Measurements from ENCODE around the gene ZC3H7B. TPM values are rescaled to one million over a fixed set of nuclear protein-coding genes. Genes with fewer than 3 reads are reported as not detected.
A peak's percentile ranks its signal among the peaks of the same experiment; 100 is the strongest.

ZC3H7B gene
- total RNA-seq, 1 donor from 2014 or later: 58.2 TPM

DNA sequence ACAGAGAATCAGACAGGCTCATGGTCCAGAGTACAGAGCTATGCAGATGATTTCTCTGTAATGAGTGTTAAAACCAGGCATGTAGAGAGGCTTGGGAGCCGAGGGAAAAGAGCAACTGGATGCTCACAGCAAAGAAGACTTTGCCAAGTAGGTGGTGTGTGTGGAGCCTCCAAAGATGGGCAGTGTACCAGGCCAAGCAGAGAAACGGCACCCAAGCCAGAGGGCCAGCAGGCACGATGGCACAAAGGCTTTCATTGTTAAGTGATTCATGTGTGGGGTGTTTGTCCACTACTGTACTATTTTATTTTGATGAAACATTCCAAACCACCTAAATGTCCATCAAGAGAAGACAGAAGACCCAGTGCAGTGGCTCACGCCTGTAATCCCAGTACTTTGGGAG is 26.5 kb upstream of the ZC3H7B start:
- ChIA-PET POLR2A (no interaction called here), CTCF (interaction anchor here (1.5 kb wide), 1 partner anchor 26 kb away, joined by 4 read pairs; the partner anchor contains the start of gene ZC3H7B)
- H3K9me3 Mint-ChIP-seq: no peaks in the 10 kb centered on the region
- ATAC-seq (ENCODE audit: low read depth) (no peak), DNase-seq (no peak)
- no peak overlapping the region for H3K27ac Mint-ChIP-seq
- no peaks in the 10 kb centered on the region for H3K4me1 Mint-ChIP-seq
- H3K4me3 Mint-ChIP-seq: no peak overlapping the region
- H3K27me3 Mint-ChIP-seq: no peaks in the 10 kb centered on the region
- intact Hi-C loops (cut with micrococcal nuclease): no loop called here
- peaks cover 69% of the 10 kb centered on the region for H3K36me3 Mint-ChIP-seq (ENCODE audit: low read depth)
- no peak for TF ChIP-seq CTCF (IDR thresholded peaks at IDR 0.05)

DNA sequence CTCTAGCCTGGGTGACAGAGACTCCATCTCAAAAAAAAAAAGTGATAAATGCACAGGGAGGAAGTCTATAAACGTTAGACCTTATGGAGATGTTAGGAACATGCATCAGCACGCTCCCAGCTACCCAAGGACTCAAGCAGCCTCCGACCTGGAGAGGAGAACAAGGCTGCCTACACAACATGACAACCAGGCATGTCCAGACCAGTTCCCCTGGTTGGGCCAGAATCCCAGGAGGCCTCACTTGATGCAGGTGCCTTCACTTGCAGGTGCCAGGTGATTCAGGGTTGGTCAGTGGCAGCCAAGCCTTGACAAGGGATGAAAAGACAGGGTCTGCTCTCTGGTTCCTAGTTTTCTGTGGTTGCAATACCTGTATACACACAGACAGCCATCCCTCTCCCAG is 21.3 kb upstream of the ZC3H7B start:
- H3K4me3 Mint-ChIP-seq: no peak overlapping the region
- ATAC-seq (ENCODE audit: low read depth) (no peak), DNase-seq (no peak)
- intact Hi-C loops (cut with micrococcal nuclease): no loop called here
- no peaks in the 10 kb centered on the region for H3K27me3 Mint-ChIP-seq
- ChIA-PET POLR2A (no interaction called here), CTCF (interaction anchor here (1.6 kb wide), 1 partner anchor 43 kb away, joined by 3 read pairs; no protein-coding TSS in a partner anchor)
- H3K4me1 Mint-ChIP-seq: peaks cover 13% of the 10 kb centered on the region
- H3K27ac Mint-ChIP-seq: no peak overlapping the region
- peaks cover 60% of the 10 kb centered on the region for H3K36me3 Mint-ChIP-seq (ENCODE audit: low read depth)
- TF ChIP-seq CTCF (IDR thresholded peaks at IDR 0.05): no peak
- no peaks in the 10 kb centered on the region for H3K9me3 Mint-ChIP-seq

DNA sequence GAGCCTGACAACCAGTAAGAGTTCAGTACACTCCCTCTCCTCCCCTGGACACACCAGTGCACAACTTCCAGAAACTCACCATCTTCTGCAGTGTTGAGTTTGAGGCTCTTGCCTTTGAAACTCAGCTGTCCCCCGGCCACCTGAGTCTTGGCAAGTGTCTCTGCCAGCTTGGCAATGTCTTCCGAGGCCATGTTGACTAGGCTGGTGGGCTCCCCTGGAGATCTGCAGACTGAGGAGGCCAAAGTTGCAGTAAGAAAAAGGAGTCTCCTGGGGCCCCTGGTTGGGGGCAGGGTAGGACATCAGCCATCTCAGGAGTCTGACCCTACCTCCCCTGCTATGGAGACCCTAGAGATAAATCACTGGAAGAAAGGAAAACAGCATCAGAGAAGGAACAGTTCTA is 20.5 kb upstream of the ZC3H7B start:
- Mint-ChIP-seq H3K36me3 (ENCODE audit: low read depth) (peaks cover 60% of the 10 kb centered on the region), H3K27me3 (no peaks in the 10 kb centered on the region), H3K4me3 (no peak overlapping the region), H3K9me3 (no peaks in the 10 kb centered on the region), H3K4me1 (peaks cover 17% of the 10 kb centered on the region), H3K27ac (no peak overlapping the region)
- TF ChIP-seq CTCF (IDR thresholded peaks at IDR 0.05): no peak
- ChIA-PET POLR2A (interaction anchor here (0.8 kb wide), 1 partner anchor 21 kb away, joined by 3 read pairs; the partner anchor contains the start of gene ZC3H7B), CTCF (interaction anchor here (1.6 kb wide), 1 partner anchor 43 kb away, joined by 3 read pairs; no protein-coding TSS in a partner anchor)
- intact Hi-C loops (cut with micrococcal nuclease): no loop called here
- DNase-seq (no peak), ATAC-seq (ENCODE audit: low read depth) (no peak)

DNA sequence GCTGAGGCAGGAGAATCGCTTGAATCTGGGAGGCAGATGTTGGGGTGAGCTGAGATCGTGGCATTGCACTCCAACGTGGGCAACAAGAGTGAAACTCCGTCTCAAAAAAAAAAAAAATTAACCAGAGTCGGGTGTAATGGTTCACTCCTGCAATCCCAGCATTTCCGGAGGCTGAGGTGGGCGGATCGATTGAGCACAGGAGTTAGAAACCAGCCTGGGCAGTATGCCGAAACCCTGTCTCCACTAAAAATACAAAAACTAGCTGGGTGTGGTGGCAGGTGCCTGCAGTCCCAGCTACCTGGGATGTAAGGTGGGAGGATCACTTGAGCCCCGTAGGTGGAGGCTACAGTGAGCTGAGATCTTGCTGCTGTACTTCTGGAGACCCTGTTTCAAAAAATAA is 16.9 kb upstream of the ZC3H7B start:
- Mint-ChIP-seq H3K4me1 (peaks cover 28% of the 10 kb centered on the region), H3K27ac (no peak overlapping the region), H3K36me3 (ENCODE audit: low read depth) (peaks cover 38% of the 10 kb centered on the region), H3K27me3 (no peaks in the 10 kb centered on the region), H3K4me3 (peak overlapping the region; percentile 94), H3K9me3 (no peaks in the 10 kb centered on the region)
- no peak for DNase-seq
- ChIA-PET POLR2A (interaction anchor here (0.6 to 1.4 kb wide), 3 partner anchors 17 to 89 kb away, joined by 3 to 11 read pairs (median 4); partner anchors contain the start of gene ZC3H7B), CTCF (interaction anchor here (0.8 kb wide), 1 partner anchor 17 kb away, joined by 3 read pairs; the partner anchor contains the start of gene ZC3H7B)
- ATAC-seq (ENCODE audit: low read depth): no peak
- intact Hi-C loops (cut with micrococcal nuclease): no loop called here
- TF ChIP-seq CTCF (IDR thresholded peaks at IDR 0.05): no peak

DNA sequence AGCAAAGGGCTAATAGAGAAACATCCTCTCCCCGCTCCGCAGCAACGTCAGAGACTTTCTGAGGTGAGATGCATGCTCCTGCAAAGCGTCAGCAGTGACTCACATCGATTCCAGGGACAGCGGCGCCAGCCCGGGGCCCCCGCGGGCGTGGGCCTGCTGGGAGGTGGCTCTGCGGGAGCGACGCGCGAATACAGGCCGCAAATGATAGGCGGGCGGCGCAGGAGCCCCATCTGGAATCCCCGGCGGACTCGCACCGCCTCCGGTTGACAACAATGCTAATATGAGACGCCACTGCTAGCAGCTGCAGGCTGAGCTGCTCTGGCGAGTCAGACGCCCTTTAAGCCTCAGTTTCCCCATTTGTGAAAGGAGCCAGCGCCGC is 15.9 kb upstream of the ZC3H7B start:
- H3K27ac Mint-ChIP-seq: peak overlapping the region; percentile 98

More for the DNA sequence above, 15.9 kb upstream of the ZC3H7B start:
- peaks cover 31% of the 10 kb centered on the region for H3K36me3 Mint-ChIP-seq (ENCODE audit: low read depth)
- ATAC-seq (ENCODE audit: low read depth): no peak
- intact Hi-C loops (cut with micrococcal nuclease): no loop called here
- TF ChIP-seq CTCF (IDR thresholded peaks at IDR 0.05): no peak
- H3K27me3 Mint-ChIP-seq: no peaks in the 10 kb centered on the region
- ChIA-PET CTCF (interaction anchor here (1.0 to 1.8 kb wide), 2 partner anchors 16 to 96 kb away, joined by 3 to 14 read pairs; partner anchors contain the start of genes TEF and ZC3H7B), POLR2A (interaction anchor here (0.6 to 4.6 kb wide), 9 partner anchors 12 to 334 kb away, joined by 3 to 101 read pairs (median 10); partner anchors contain the start of genes RBX1, TEF, TOB2 and ZC3H7B)
- peaks cover 28% of the 10 kb centered on the region for H3K4me1 Mint-ChIP-seq
- peak; percentile 45 for DNase-seq
- H3K9me3 Mint-ChIP-seq: no peaks in the 10 kb centered on the region
- H3K4me3 Mint-ChIP-seq: peak overlapping the region; percentile 94
